HG03060 (cell line): ENCODE data around the gene RAB7B.

Experiments used
- ATAC-seq: cut with Tn5 transposase; IDR thresholded peaks from one replicate; pipeline ENCODE4 v1.9.1; 2021; ENCODE audit warnings: low read depth, moderate number of reproducible peaks; ENCODE audit not compliant: unreplicated experiment

RAB7B gene

GRCh38 chr1:205976708-205977401, 26.3 kb downstream of the RAB7B start:
- ATAC-seq: no peak

DNA sequence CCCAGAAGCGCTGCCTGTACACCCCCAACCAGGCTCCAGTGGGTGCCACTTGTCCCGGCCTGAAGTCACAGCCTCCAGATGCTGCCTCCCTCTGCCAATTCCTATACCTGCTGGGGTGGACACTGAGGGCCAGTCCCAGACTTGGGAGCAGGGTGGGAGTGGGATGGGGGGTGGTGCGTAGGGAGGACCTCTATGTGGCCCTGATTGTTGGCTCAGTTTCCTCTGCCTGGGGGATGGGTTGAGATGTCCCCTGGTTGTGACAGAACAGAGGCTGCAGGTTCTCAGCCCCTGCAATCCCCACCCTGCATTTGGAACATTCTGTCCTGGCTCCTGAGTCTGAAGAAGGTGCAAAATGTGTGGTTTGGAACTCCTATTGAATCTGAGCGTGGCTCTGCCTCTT, 27.2 kb downstream of the RAB7B start:
- ATAC-seq: no peak

- ATAC-seq: no peak
Observed at GRCh38 chr1:205975387-205975998, 27.7 kb downstream of the RAB7B start.

DNA sequence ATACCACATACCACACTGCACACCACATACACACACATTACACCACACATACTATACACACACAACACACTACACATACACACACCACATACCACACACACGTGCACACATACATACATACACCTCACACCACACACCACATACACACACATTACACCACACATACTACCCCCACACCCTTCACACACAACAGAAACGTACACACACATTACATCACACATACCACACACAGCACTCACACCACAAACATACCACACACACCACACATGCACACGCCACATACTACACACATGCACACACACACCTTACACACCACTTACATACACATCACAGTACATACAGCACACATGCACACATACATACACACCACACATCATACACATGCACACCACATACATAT, 28.5 kb downstream of the RAB7B start:
- ATAC-seq: no peak

GRCh38 chr1:205973377-205974232, 29.6 kb downstream of the RAB7B start:
- ATAC-seq: no peak

DNA sequence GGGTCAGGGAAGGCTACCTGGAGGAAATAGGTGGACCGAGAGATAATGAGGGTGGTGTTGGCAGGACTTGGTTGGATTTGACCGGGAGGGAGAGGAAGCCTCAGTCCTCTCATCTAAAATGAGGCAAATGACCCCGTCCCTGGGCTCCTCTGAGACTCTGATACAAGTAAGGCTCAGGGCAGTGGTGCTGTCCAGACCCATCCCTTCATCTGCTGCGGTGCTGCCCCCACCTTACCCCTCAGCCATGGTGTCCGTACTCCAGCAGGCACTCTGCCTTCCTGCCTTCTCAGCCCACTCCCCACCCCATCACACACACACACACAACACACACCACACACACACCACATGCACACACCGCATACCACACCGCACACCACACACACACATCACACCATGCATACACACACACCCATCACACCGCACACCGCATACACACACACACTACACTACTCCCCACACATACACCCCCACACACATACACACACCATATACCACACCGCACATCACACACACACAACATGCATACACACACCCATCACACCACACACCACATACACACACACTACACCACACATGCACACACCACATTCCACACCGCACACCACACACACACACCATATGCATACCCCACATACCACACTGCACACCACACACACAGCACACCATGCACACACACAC, 30.6 kb downstream of the RAB7B start:
- ATAC-seq: no peak

- no peak for ATAC-seq
Observed at GRCh38 chr1:205972081-205972480, 31.1 kb downstream of the RAB7B start.

- ATAC-seq: no peak
Observed at GRCh38 chr1:205971082-205971481, 32.1 kb downstream of the RAB7B start.

- no peak for ATAC-seq
Observed at GRCh38 chr1:205970486-205970885, 32.7 kb downstream of the RAB7B start.

DNA sequence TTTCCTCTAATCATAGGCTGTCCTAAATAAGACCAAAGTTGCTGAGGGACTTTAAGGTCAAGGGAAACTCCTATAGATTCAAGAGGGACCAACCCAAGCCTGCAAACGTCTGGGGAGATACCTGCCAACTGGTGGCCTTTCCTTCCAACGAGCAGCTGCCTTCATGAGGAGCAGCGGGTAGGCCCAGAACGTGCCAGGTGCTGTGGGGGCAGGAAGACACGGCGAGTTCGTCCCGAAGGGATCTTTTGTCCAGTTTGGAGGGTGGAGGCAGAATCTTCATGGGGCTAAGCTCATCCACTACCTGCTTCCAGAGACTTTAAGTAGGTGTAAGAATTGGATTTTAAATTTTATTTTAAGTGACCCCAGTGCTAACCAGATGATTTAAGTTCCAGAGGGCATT, 34.0 kb downstream of the RAB7B start:
- ATAC-seq: no peak

GRCh38 chr1:205967554-205968335, 35.5 kb downstream of the RAB7B start:
- no peak for ATAC-seq

DNA sequence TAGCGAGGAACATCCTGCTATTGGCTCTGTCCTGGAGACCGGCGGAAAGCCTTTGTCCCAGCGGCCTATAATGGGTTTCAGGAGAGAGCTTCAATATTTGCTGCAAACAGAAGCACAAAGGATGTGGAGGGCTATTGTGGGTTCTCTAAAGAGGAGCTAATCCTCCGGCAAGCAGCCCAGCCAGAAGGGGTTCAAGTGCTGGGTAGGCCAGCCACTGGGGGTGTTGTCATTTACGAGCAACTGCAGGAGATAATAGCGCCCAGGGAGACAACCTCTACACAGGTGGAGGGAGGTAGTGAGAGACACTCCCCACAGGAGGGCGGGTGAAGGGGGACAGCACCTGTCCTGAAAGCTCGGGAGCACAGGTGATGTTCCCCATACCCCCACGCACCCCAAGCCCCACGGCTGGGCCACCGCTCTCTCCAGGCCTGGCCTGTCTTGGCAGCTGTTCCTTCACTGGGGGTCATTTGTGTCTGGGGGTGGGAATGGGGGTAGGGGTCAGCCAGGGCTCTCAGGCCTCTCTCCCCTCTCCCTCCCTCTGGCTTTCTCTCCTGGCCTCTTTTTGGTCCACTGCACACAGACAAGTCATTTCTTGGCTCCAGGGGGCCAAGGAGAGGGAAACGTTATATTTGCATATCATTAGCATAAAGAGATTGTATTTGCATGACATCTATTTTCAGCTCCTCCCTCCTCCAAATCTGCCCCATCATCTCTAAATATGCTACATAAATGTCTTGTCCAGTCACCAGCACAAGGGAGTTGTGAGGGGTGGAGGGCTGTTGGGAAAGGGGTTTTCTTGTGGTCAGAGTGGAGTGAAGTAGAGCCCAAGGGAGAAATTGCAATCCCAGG, 37.9 kb downstream of the RAB7B start:
- no peak for ATAC-seq

GRCh38 chr1:205963352-205964155, 39.6 kb downstream of the RAB7B start:
- ATAC-seq: no peak

DNA sequence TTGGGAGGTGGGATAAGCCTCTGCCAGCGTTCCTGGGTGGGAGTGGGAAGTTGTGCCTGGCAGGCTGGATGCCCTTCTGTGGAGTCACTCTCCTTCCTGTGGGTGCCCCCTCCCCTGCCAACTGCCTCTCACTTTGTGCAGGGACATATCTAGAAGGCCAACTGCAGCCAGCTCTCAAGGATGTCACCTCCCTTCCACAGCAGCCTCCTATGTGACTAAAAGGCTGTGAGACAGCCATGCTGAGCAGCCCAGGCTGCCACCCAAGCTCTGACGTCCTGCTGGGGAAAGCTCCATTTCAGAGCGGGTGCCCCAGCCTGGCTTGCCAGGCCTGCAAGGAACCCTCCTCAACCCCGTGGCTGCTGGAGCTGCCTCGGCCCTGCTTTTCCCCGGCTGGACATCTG, 40.4 kb downstream of the RAB7B start:
- ATAC-seq: no peak

DNA sequence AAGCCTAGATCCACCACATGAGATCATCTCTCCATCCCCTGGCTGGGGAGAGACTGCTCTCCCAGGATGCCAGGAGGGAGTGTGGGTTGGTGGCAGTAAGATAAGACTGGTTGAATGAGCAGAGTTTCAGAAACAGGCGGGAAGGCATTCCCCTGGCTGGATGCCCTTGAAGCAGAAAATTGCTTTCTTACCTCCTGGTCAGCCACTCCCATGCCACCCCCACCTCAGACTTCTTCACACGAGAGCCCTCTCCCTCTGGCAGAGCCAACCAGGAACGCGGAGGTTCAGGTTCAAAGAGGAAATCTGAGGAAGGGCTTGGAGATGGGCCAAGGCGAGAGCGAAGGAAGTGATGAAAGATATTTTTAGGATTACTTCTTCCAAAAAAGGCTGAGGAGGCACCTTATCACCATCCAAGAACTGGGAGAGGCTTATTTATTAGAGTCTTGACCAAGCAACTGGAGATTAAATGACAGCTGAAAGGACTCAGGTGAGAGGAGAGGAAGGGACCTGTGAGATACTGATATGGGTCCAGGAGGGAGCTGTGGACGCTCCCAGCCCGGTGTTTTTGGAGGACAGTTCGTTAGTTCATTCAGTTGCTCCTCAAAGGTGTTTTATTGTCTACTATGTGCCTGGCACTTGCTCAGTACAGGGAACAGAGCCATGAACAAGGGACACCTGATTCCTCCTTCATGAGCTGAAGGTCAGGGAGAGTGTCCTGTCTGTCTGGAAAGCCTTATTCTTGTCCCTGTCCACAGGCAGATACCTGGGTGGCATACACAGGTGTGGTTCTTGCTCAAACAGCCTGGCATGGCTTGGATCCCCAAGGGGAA, 41.0 kb downstream of the RAB7B start:
- ATAC-seq: no peak

- ATAC-seq: no peak
Observed at GRCh38 chr1:205961405-205961804, 41.8 kb downstream of the RAB7B start.

GRCh38 chr1:205959789-205960188, 43.4 kb downstream of the RAB7B start:
- no peak for ATAC-seq

- no peak for ATAC-seq
Observed at GRCh38 chr1:205955499-205955898, 47.7 kb downstream of the RAB7B start.
